Mesendoderm (in vitro differentiated cells): Measurements from ENCODE around the gene ZNF221.

Experiments used
- DNase-seq: peaks from one replicate; pipeline ENCODE4 v3.0.0; 2013
- H2AK5ac ChIP-seq: 2 replicates; pipeline ENCODE4 v1.6.1; 2013; ENCODE audit warnings: low read length, inconsistent platforms
- H2BK120ac ChIP-seq: 2 replicates; pipeline ENCODE4 v1.6.1; 2013; ENCODE audit warnings: low read depth, mild to moderate bottlenecking, low read length, moderate library complexity, mixed read lengths
- H2BK15ac ChIP-seq: replicated peaks from 2 replicates; pipeline ENCODE4 v1.6.1; 2013; ENCODE audit warnings: low read depth, mild to moderate bottlenecking, moderate library complexity
- H2BK5ac ChIP-seq: 2 replicates; pipeline ENCODE4 v1.6.1; 2013; ENCODE audit warnings: low read length, inconsistent platforms
- H3K18ac ChIP-seq: 2 replicates; pipeline ENCODE4 v1.6.1; 2013; ENCODE audit warnings: mild to moderate bottlenecking, low read length, mixed read lengths
- H3K23ac ChIP-seq: one replicate; pipeline ENCODE4 v1.6.1; 2013; ENCODE audit warnings: low read length
- H3K27ac ChIP-seq: 2 replicates; pipeline ENCODE4 v1.5.1; 2013; ENCODE audit warnings: low read depth, mild to moderate bottlenecking, inconsistent platforms, low read length, moderate library complexity
- H3K27me3 ChIP-seq: 2 replicates; pipeline ENCODE4 v1.6.1; 2013; ENCODE audit warnings: low read length, control low read depth, mild to moderate bottlenecking, inconsistent platforms; ENCODE audit not compliant: insufficient read depth, poor library complexity
- H3K36me3 ChIP-seq: 2 replicates; pipeline ENCODE4 v1.6.1; 2013; ENCODE audit warnings: low read length, inconsistent platforms; ENCODE audit not compliant: control insufficient read depth, insufficient read depth
- H3K4ac ChIP-seq: one replicate; pipeline ENCODE4 v1.6.1; 2013; ENCODE audit warnings: low read depth, mild to moderate bottlenecking, low read length, moderate library complexity
- H3K4me1 ChIP-seq: 2 replicates; pipeline ENCODE4 v1.6.1; 2013; ENCODE audit warnings: low read depth, low read length, inconsistent platforms; ENCODE audit not compliant: control insufficient read depth
- H3K4me2 ChIP-seq: 2 replicates; pipeline ENCODE4 v1.6.1; 2013; ENCODE audit warnings: low read length
- H3K4me3 ChIP-seq: 2 replicates; pipeline ENCODE4 v1.5.1; 2013; ENCODE audit warnings: mild to moderate bottlenecking, low read length
- H3K56ac ChIP-seq: one replicate; pipeline ENCODE4 v1.6.1; 2013; ENCODE audit warnings: low read length
- H3K79me1 ChIP-seq: 2 replicates; pipeline ENCODE4 v1.6.1; 2013; ENCODE audit warnings: low read length, inconsistent platforms
- H3K79me2 ChIP-seq: 2 replicates; pipeline ENCODE4 v1.6.1; 2013; ENCODE audit warnings: mild to moderate bottlenecking, low read length; ENCODE audit not compliant: control insufficient read depth, insufficient read depth
- H3K9ac ChIP-seq: 2 replicates; pipeline ENCODE4 v1.6.1; 2013; ENCODE audit warnings: low read length, inconsistent platforms
- H4K5ac ChIP-seq: one replicate; pipeline ENCODE4 v1.6.1; 2013; ENCODE audit warnings: low read length
- H4K8ac ChIP-seq: one replicate; pipeline ENCODE4 v1.6.1; 2013; ENCODE audit warnings: low read depth, mild to moderate bottlenecking, control low read depth, low read length, moderate library complexity
- WGBS: extraction: QIAGEN DNeasy Blood & Tissue Kit; methylation state at CpG from one replicate; pipeline ENCODE4 v1.1.7; 2013; ENCODE audit warnings: low lambda C conversion rate, missing lambda C conversion rate; ENCODE audit not compliant: insufficient coverage; ENCODE audit errors: extremely low coverage; 5-methylcytosine and 5-hydroxymethylcytosine counted together

The ZNF221 gene

GRCh38 chr19:43966079-43966694 is 15.2 kb downstream of the ZNF221 start:
- H3K79me2 ChIP-seq: no peaks in the 10 kb centered on the region
- H3K4me3 ChIP-seq: peak overlapping the region; percentile 25
- H4K8ac ChIP-seq: no peak overlapping the region
- no peak overlapping the region for H3K9ac ChIP-seq
- no peak overlapping the region for H3K4ac ChIP-seq
- no peaks in the 10 kb centered on the region for H3K27me3 ChIP-seq
- no peak overlapping the region for H3K18ac ChIP-seq
- no peaks in the 10 kb centered on the region for H3K4me1 ChIP-seq
- H2BK120ac ChIP-seq: no peak overlapping the region
- DNase-seq: peak; percentile 41
- H2AK5ac ChIP-seq: no peak overlapping the region
- no peak overlapping the region for H4K5ac ChIP-seq
- H3K23ac ChIP-seq: no peak overlapping the region
- peaks cover 14% of the 10 kb centered on the region for H3K36me3 ChIP-seq
- H3K56ac ChIP-seq: no peak overlapping the region
- no peak overlapping the region for H3K27ac ChIP-seq
- H2BK5ac ChIP-seq: no peak overlapping the region
- no peak overlapping the region for H3K4me2 ChIP-seq
- no CpG with 5 or more reads among the region's 3 CpGs for WGBS
- no peak overlapping the region for H2BK15ac ChIP-seq
- no peaks in the 10 kb centered on the region for H3K79me1 ChIP-seq

GRCh38 chr19:43976732-43977131 is 25.7 kb downstream of the ZNF221 start:
- Histone ChIP-seq H3K79me2 (no peaks in the 10 kb centered on the region), H3K4ac (no peak overlapping the region), H3K79me1 (no peaks in the 10 kb centered on the region), H3K9ac (no peak overlapping the region), H4K5ac (no peak overlapping the region), H3K4me3 (no peak overlapping the region), H3K23ac (no peak overlapping the region), H2BK5ac (no peak overlapping the region), H2BK120ac (no peak overlapping the region), H3K18ac (no peak overlapping the region), H3K27ac (no peak overlapping the region), H3K36me3 (no peaks in the 10 kb centered on the region), H3K56ac (no peak overlapping the region), H3K4me2 (no peak overlapping the region), H3K27me3 (no peaks in the 10 kb centered on the region), H4K8ac (no peak overlapping the region), H2AK5ac (no peak overlapping the region), H2BK15ac (no peak overlapping the region), H3K4me1 (no peaks in the 10 kb centered on the region)
- DNase-seq: no peak
- no CpG with 5 or more reads among the region's 1 CpG for WGBS

- Histone ChIP-seq H4K5ac (no peak overlapping the region), H3K9ac (no peak overlapping the region), H4K8ac (no peak overlapping the region), H3K4me1 (no peaks in the 10 kb centered on the region), H2BK15ac (no peak overlapping the region), H3K79me1 (peaks cover 7% of the 10 kb centered on the region), H3K56ac (no peak overlapping the region), H3K18ac (no peak overlapping the region), H3K27me3 (no peaks in the 10 kb centered on the region), H2BK5ac (no peak overlapping the region), H3K4me3 (no peak overlapping the region), H2BK120ac (no peak overlapping the region), H3K4me2 (no peak overlapping the region), H3K4ac (no peak overlapping the region), H3K79me2 (no peaks in the 10 kb centered on the region), H3K27ac (no peak overlapping the region), H3K23ac (no peak overlapping the region), H2AK5ac (no peak overlapping the region), H3K36me3 (no peaks in the 10 kb centered on the region)
- no CpG with 5 or more reads among the region's 2 CpGs for WGBS
- DNase-seq: no peak
Observed at GRCh38 chr19:43983544-43983911, 32.5 kb downstream of the ZNF221 start.

- Histone ChIP-seq H3K18ac (peak within 1 kb of the TSS; percentile 39), H3K4me2 (peak within 1 kb of the TSS; percentile 63), H3K36me3 (no peaks in the 10 kb centered on the region), H3K4me1 (no peaks in the 10 kb centered on the region), H2BK120ac (no peak within 1 kb of the TSS), H3K79me2 (no peaks in the 10 kb centered on the region), H3K27ac (no peak within 1 kb of the TSS), H2BK15ac (no peak within 1 kb of the TSS), H3K23ac (no peak within 1 kb of the TSS), H2BK5ac (no peak within 1 kb of the TSS), H4K8ac (peak within 1 kb of the TSS; percentile 67), H3K79me1 (peaks cover 7% of the 10 kb centered on the region), H3K27me3 (no peaks in the 10 kb centered on the region), H3K4ac (peak within 1 kb of the TSS; percentile 57), H3K4me3 (peak within 1 kb of the TSS; percentile 95), H4K5ac (no peak within 1 kb of the TSS), H3K56ac (peak within 1 kb of the TSS; percentile 92), H2AK5ac (no peak within 1 kb of the TSS), H3K9ac (peak within 1 kb of the TSS; percentile 86)
- no CpG with 5 or more reads among the region's 40 CpGs for WGBS
- peak; percentile 99 for DNase-seq
Observed at GRCh38 chr19:43983912-43984686, 33.1 kb downstream of the ZNF221 start, which contains the start of gene ZNF155. Gene ZNF155, plus strand, starts transcription at chr19:43984188. Its CDS starts 4,356 bp downstream, at chr19:43988544.

- H3K23ac ChIP-seq: no peak overlapping the region
- no peak overlapping the region for H2BK120ac ChIP-seq
- no peak overlapping the region for H2BK5ac ChIP-seq
- DNase-seq: no peak
- no peaks in the 10 kb centered on the region for H3K4me1 ChIP-seq
- peak overlapping the region; percentile 92 for H3K56ac ChIP-seq
- peak overlapping the region; percentile 86 for H3K9ac ChIP-seq
- H3K27me3 ChIP-seq: no peaks in the 10 kb centered on the region
- WGBS: no CpG with 5 or more reads among the region's 14 CpGs
- H4K5ac ChIP-seq: no peak overlapping the region
- peak overlapping the region; percentile 63 for H3K4me2 ChIP-seq
- no peaks in the 10 kb centered on the region for H3K36me3 ChIP-seq
- no peak overlapping the region for H4K8ac ChIP-seq
- no peak overlapping the region for H3K27ac ChIP-seq
- no peak overlapping the region for H3K4ac ChIP-seq
- no peaks in the 10 kb centered on the region for H3K79me2 ChIP-seq
- peak overlapping the region; percentile 95 for H3K4me3 ChIP-seq
- H3K79me1 ChIP-seq: peaks cover 7% of the 10 kb centered on the region
- H2BK15ac ChIP-seq: no peak overlapping the region
- no peak overlapping the region for H2AK5ac ChIP-seq
- H3K18ac ChIP-seq: no peak overlapping the region
Observed at GRCh38 chr19:43984687-43985000, 33.6 kb downstream of the ZNF221 start.
